Heart right ventricle (tissue), 16 donors: ENCODE data around the gene MMP20. TPM values are rescaled to one million over a fixed set of nuclear protein-coding genes. Genes with fewer than 3 reads are reported as not detected.
A peak's percentile ranks its signal among the peaks of the same experiment; 100 is the strongest.

Source experiments
- ATAC-seq, 8 donors: fragments of 200-7000 bp; cut with Tn5 transposase; one replicate each; pipeline ENCODE4 v1.9.1; 2020; ENCODE audit warnings: mild to moderate bottlenecking in 8 of 8, moderate library complexity in 8 of 8, moderate number of reproducible peaks in 1 of 8
- DNase-seq, 2 donors: peaks; one replicate each; pipeline ENCODE4 v3.0.0-alpha.2; 2020
- H3K27ac ChIP-seq, 10 donors: fragments of 200-600 bp; sonication (generic) in 2 of 10; one replicate each; pipeline versions ENCODE4 v1.5.0 to v1.8.0; 2020 to 2022; ENCODE audit warnings: mild to moderate bottlenecking in 3 of 10
- H3K27me3 ChIP-seq, 7 donors: fragments of 200-600 bp; one replicate each; pipeline ENCODE4 v1.8.0; 2021 to 2022; ENCODE audit warnings: mild to moderate bottlenecking in 2 of 7
- H3K36me3 ChIP-seq, 9 donors: fragments of 200-600 bp; sonication (generic) in 1 of 9; one replicate each; pipeline versions ENCODE4 v1.5.0 to v1.8.0; 2020 to 2022; ENCODE audit warnings: mild to moderate bottlenecking in 2 of 9
- H3K4me1 ChIP-seq, 9 donors: fragments of 200-600 bp; sonication (generic) in 1 of 9; one replicate each; pipeline versions ENCODE4 v1.5.0 to v1.8.0; 2020 to 2022; ENCODE audit warnings: mild to moderate bottlenecking in 4 of 9
- H3K4me3 ChIP-seq, 10 donors: fragments of 200-600 bp; sonication (generic) in 2 of 10; one replicate each; pipeline versions ENCODE4 v1.5.0 to v1.8.0; 2020 to 2022; ENCODE audit warnings: mild to moderate bottlenecking in 7 of 10, moderate library complexity in 2 of 10
- H3K9me3 ChIP-seq, 11 donors: fragments of 200-600 bp in 10 of 11; sonication (generic) in 2 of 11; one replicate each; pipeline versions ENCODE4 v1.5.0 to v1.8.0; 2013 to 2022; ENCODE audit warnings: mild to moderate bottlenecking in 2 of 11, control low read depth in 1 of 11, moderate library complexity in 1 of 11
- WGBS, 2 donors: extraction: QIAGEN DNeasy Blood & Tissue Kit; methylation state at CpG; one replicate each; pipeline ENCODE4 v1.1.7; 2013; ENCODE audit warnings: inconsistent platforms in 1 of 2; 5-methylcytosine and 5-hydroxymethylcytosine counted together
- intact Hi-C, 10 donors: fragments of 100-400 bp; cut with DNase I; formaldehyde crosslinking; loops; one replicate each; pipeline versions ENCODE4 v1.11.1 to v1.14.2; 2022
- polyA plus RNA-seq, 2 donors: library from polyadenylated mRNA; stranded (reverse); fragments of 200-250 nt; gene quantifications; one replicate each; pipeline ENCODE4 v1.2.3, GENCODE V29; 2013
- total RNA-seq, 10 donors: library from RNA; stranded (reverse); fragmentation: NEBNext Ultra II Directional in 3 of 10; extraction: Animal tissue kit (Norgen Biotek cat#: 25700) in 3 of 10; gene quantifications; one replicate each; pipeline versions ENCODE4 v1.2.1 to v1.2.4, GENCODE V29; 2021 to 2023
- TF ChIP-seq, protein P1 (sequence below), 9 donors: fragments of 200-600 bp; sonication (generic) in 2 of 9; IDR thresholded peaks; one replicate each; pipeline versions ENCODE4 v1.5.0 to v1.8.0; 2021 to 2022; ENCODE audit warnings: antibody characterized with exemption in 9 of 9, mild to moderate bottlenecking in 5 of 9, moderate library complexity in 1 of 9
- donor health status: Arrhythmogenic right ventricular cardiomyopathy.
- donor health status: ischemic (EF 13 %, LVEDD 7.1; RV severe dilation, severe dysfunction).
- donor health status: healthy with polysubstance abuse.
- donor health status: DM: no; HTN: yes; CAD: no.
- donor health status: DM: no; HTN: no; CAD: no.
- donor health status: ischemic (EF 25% LVEDD 6.9; RV normal size, moderate dysfunction).
- donor health status: ischemic (EF 25% LVEDD 5.7; RV mildly dilated, moderate dysfunction).
- donor health status: healthy.
- donor health status: DM: yes; HTN: yes; CAD: no.
- donor health status: Ischemic cardiomyopathy.
- donor health status: ischemic (EF 35%, LVEDD 5.7; RV mildly dilated, moderate dysfunction).
- donor health status: nonischemic (EF 11% LVEDD 7.7; RV severe dilation, severe dysfunction).
- donor health status: DM: yes; HTN: yes; CAD: no.
- donor health status: PGD.
- donor health status: ischemic (EF 29% LVEDD 5.4; RV normal size, mild dysfunction).
- donor health status: nonischemic (EF 23%, LVEDD 6.1; RV moderate dilation, normal function).

The MMP20 gene
- total and polyA plus RNA-seq, 12 donors: not detected

DNA sequence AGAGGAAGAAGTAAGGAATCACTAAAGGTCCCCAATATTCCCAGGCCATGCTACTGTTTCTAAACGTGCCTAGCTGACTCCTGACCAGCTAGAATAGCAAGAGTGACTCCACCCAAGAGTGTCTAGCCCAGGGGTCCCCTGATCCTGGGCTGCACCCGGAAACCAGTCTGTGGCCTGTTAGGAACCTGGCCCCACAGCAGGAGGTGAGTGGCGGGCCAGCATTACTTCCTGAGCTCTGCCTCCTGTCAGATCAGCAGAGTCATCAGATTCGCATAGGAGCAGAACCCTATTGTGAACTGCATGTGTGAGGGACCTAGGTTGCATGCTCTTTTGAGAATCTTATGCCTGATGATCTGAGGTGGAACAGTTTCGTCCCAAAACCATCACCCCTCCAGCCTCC, 2.0 kb downstream of the MMP20 start:
- 81 to 84% methylated on average over 5 of the region's 5 CpGs for WGBS, 2 donors
- Histone ChIP-seq H3K27ac (no peak overlapping the region), H3K27me3 (peaks cover 0 to 7% (median 0%) of the 10 kb centered on the region in 7 donors), H3K4me1 (no peaks in the 10 kb centered on the region), H3K36me3 (no peaks in the 10 kb centered on the region), H3K4me3 (no peak overlapping the region), H3K9me3 (no peaks in the 10 kb centered on the region)
- DNase-seq: no peak
- ATAC-seq: no peak
- intact Hi-C loops: no loop called here
- TF ChIP-seq, protein P1, sequence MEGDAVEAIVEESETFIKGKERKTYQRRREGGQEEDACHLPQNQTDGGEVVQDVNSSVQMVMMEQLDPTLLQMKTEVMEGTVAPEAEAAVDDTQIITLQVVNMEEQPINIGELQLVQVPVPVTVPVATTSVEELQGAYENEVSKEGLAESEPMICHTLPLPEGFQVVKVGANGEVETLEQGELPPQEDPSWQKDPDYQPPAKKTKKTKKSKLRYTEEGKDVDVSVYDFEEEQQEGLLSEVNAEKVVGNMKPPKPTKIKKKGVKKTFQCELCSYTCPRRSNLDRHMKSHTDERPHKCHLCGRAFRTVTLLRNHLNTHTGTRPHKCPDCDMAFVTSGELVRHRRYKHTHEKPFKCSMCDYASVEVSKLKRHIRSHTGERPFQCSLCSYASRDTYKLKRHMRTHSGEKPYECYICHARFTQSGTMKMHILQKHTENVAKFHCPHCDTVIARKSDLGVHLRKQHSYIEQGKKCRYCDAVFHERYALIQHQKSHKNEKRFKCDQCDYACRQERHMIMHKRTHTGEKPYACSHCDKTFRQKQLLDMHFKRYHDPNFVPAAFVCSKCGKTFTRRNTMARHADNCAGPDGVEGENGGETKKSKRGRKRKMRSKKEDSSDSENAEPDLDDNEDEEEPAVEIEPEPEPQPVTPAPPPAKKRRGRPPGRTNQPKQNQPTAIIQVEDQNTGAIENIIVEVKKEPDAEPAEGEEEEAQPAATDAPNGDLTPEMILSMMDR (IDR thresholded peaks at IDR 0.05): no peak

DNA sequence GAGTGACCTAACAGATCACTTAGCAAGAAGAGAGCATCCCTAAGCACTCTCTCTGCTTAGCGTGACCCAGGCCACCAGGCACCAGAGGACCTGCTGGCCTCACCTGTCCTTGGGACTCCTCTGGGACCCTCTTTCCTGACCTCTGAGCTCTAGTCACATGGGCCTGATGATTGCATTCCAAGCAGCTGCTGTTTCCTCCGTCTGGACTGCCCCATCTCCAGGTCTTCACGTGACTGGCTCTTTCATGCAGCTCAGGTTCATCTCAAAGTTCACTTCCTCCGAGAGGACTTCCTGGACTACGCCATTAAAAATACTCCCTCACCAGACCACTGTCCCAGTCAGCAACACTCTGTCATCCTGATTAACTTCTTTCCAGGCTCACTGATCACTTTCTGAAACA, 2.9 kb downstream of the MMP20 start:
- H3K27me3 ChIP-seq: peaks cover 0 to 7% (median 0%) of the 10 kb centered on the region in 7 donors
- intact Hi-C loops: no loop called here
- no peak for ATAC-seq
- H3K4me3 ChIP-seq: no peak overlapping the region
- TF ChIP-seq, protein P1 (IDR thresholded peaks at IDR 0.05): no peak
- H3K4me1 ChIP-seq: no peaks in the 10 kb centered on the region
- DNase-seq: no peak
- H3K9me3 ChIP-seq: no peaks in the 10 kb centered on the region
- no peak overlapping the region for H3K27ac ChIP-seq
- no peaks in the 10 kb centered on the region for H3K36me3 ChIP-seq
- 52 to 65% methylated on average over 5 of the region's 5 CpGs for WGBS, 2 donors

DNA sequence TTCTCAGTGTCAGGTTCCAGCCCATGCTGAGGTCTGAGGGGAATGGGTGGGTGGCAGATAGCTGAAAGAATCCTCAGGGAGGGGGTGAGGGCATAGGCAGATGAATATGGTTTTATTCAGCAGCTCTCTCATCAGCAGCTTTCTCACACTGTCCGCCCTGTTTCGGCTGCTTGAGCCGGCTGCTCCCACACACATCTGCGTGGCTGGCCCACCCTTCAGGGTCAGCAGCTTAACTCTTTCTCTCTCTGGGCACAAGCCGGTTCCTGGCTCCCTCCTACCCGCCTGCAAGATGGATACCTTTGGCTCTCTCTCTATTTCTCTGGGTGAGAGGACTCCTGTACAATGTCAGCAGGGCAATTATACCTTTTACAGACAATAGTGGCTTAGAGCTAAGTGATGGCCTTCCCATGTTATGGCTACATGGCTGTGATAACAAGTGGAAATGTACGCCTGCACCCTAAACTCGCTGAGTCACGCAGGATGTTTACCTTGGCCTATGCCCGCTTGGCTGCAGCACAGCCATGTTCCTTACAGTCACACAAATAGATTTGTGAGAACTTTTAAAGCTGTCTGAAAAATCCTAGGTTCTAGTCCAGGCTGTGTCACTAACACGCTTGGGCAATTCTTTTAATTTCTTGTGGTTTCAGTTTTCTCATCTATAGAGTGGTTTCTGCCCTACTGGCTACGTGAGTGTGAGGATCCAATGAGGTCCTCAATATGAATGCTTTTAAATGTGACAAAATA, 4.1 kb downstream of the MMP20 start:
- ATAC-seq (peak in 3 of 8 donors; percentile 17 to 38 (median 34)), DNase-seq (no peak)
- TF ChIP-seq, protein P1 (IDR thresholded peaks at IDR 0.05): no peak
- Histone ChIP-seq H3K27me3 (peaks cover 0 to 7% (median 0%) of the 10 kb centered on the region in 7 donors), H3K4me3 (no peak overlapping the region), H3K4me1 (no peaks in the 10 kb centered on the region), H3K36me3 (no peaks in the 10 kb centered on the region), H3K27ac (no peak overlapping the region), H3K9me3 (no peaks in the 10 kb centered on the region)
- WGBS, 2 donors: 59 to 70% methylated on average over 12 of the region's 12 CpGs
- intact Hi-C loops: no loop called here

DNA sequence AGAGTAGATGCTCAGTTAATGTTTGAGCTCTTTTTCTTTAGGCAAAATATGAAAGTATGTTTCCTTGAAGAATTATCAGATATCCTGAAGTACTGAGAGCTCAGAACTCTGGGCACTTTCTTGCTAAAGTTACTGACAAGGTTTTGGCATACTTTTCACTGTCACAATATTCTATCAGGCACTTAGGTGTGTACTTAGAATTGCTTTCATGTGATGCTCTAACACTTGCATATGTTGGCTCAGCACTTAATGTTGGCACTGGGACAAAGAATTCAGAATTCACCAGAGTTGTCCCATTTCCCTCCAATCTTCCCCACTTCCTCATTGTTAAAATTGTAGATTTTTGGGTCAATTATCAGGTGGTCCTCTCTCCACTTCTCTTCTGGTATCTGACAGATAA, 5.0 kb downstream of the MMP20 start:
- no peak overlapping the region for H3K4me3 ChIP-seq
- peaks cover 0 to 2% (median 0%) of the 10 kb centered on the region in 7 donors for H3K27me3 ChIP-seq
- DNase-seq (no peak), ATAC-seq (no peak)
- no peaks in the 10 kb centered on the region for H3K9me3 ChIP-seq
- H3K4me1 ChIP-seq: no peaks in the 10 kb centered on the region
- no peak overlapping the region for H3K27ac ChIP-seq
- H3K36me3 ChIP-seq: no peaks in the 10 kb centered on the region
- intact Hi-C loops: no loop called here
- TF ChIP-seq, protein P1 (IDR thresholded peaks at IDR 0.05): no peak
